T-helper 22 cell (primary cell): ENCODE results near the gene P4HA1.
"Not testable (repeated sequence)": the region's sequence is repeated elsewhere in the genome, so short reads cannot be mapped to it uniquely, and the experiment has no call there.

ENCODE experiments used
- DNase-seq: peaks from one replicate; pipeline ENCODE4 v3.0.0-alpha.2; 2020; ENCODE audit warnings: low read depth

Gene P4HA1

DNA sequence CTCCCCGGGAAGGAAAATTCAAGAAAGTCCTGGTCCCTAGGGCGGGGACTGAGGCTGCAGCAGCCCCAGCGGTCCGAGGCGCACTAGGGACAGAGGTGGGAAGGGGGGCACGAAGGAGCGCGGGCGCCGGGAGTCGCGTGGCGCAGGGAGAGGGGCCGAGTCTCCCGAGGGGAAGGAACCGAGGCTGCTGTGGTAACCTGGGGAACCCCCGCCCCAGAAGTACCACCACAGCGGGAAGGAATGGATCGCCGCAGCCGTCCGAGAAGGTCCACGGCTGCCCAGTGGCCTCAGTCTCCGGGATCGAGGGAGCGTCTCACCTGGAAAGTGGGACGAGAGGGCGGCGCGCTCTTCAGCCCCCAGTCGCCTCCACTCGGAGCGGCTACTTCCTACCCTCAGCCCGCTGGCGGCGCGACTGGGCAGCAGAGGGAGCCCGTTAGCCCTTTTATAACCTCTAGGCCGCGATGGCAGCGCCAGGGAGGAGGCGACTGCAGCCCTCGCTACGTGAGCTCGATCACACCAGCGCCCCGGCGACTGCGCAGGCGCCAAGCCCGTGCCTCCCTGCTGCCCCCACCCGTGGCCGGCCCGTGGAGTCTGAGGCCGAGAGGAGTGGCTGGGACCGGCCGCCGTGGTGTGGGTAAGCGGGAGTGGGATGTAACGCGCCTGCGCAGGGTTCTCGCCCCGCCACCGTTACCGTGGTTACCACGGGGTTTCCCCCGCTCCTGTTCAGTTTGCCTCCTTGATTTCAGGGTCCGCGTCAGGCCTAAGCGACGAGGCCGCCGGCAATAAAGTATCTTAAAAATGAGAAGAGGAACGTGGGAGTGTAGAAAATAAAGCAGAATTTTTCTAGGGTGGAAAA, at the start of gene P4HA1:
Gene P4HA1, minus strand, starts transcription at position 418 of the 856 bp plus-strand sequence. CDS start 21,983 bp downstream, outside the sequence.
- DNase-seq, result peak; percentile 98

GRCh38 chr10:73141603-73142002, 44.9 kb upstream of the P4HA1 start:
- DNase-seq, result no peak

DNA sequence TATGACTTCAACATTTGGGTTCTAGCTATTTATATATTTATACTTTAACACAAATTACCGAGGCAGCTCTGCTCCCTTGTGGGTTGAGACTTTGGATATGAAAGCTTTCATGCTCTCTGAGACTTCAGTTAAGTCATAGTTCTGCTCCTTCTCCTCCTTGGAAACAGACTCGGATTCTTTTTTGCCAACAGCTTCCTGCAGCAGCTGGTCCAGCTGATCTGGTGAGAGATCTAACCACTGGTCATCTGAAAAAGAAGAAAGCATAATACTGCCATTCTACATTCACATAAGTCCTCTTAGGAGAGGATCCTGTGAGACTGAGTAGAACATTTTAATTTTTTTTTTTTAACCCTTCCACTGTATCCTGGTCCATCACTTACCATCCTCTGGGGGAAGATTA, 42.6 kb upstream of the P4HA1 start:
- no peak for DNase-seq

DNA sequence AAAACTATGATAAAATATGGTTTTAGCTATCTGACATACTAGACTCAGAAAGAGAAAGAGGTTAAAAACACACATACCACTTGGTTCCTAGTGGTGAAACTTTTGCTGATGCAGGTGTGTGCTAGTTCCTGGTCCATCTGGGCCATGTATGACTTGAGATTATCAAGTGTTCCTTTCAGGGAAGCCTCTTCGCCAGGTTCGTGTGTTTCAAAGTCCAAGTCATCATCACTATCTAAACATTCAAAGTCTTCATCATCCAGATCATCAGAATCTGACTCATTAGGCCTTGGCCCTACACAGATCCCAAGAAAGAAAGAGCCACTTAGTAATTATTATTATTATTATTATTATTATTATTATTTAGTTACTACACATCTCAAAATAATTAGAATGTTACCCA, 40.0 kb upstream of the P4HA1 start:
- DNase-seq, result no peak

DNA sequence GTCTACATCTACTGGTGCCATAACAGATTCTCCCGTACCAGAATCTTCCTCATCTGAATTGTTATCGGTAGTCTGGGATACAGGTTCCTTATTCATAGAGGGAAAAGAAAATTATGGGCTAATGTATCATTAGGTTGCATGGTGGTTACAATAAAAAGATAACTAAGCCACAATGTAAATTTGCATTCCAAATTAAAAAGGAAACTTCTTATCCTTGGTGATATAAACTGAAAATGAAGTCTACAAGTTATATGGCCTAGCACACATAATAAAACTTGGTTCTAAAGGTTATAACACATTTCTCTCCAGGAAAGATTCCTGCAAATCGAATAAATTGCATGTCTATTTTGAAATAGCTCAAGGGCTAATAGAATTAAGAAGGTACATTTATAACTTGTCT, 38.1 kb upstream of the P4HA1 start:
- DNase-seq, result no peak

- DNase-seq, result no peak
These were observed 35.4 kb upstream of the P4HA1 start for GRCh38 chr10:73131913-73132686.

DNA sequence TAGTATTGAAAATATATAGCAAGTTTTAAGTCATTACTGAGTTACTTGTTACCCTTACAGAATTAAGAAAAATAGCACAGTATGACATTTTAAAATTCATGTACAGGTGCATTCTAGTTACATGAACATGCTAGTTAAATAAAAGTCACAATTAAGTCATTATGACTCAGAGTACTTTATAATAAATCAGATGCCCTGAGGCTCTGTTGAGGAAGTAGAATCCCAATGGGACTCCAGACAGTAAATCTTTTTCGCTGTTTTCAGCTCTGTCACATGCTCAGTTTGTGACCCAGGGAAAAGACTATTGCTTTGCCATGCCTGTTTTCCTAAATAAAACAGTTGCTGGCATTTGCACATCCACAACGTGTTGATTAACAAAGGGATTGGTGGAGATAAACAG, 34.6 kb upstream of the P4HA1 start:
- no peak for DNase-seq

GRCh38 chr10:73126343-73126742, 29.7 kb upstream of the P4HA1 start:
- DNase-seq, result no peak

- no peak for DNase-seq
These were observed 23.3 kb upstream of the P4HA1 start for GRCh38 chr10:73119952-73120351.

DNA sequence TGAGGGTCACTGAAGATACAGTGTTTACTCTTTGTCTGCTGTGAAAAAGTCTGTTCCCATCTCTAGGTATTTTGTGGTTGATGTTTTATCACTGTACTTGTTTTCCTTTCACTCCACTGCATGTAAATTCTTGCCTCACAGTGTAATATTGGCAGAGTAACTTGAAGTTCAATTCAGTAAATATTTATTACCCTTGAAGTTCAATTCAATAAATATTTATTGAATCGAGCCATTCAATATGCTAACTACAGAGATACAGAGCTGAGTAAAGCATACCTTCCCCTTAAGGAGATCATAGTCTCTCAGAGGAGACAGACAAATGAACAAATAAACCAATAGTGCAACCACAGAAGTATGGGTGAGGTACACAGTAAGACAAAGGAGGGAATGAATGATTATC, 22.8 kb upstream of the P4HA1 start:
- no peak for DNase-seq

DNA sequence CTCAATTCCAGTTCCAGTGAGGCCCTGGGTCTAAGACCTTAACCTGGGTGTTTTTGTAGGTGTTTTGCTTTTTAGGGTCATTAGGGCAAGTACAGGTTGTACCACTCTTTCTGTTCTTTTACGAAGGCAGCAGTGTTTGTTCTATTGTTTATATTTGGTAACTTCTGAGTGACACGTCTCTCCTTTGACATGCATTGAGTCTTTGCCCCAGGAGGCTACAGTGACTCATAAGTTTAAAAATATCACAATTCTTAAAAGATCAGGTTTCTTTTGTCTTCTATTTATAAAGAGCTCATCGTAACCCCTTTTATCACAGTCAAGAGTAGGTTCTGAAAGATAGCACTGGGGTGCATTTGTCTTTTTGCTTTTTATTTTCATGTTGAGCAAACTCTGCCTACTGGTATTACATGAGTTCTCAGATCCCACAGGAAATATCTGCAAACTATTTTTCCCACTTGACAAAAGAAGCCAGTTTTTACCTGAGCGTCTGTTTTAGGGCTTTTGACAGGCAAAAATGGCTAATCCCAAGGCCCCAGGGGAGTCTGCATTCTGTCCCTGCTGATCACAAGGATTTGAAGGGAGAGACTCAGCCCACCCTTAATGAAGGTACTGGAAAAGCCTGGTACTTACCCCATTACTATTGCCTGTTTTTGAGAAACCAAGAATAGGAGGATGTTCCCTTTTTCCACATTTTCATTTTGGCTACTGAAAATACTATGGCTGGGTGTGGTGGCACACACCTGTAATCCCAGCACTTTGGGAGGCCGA, 21.5 kb upstream of the P4HA1 start:
- no peak for DNase-seq

- no peak for DNase-seq
These were observed 19.4 kb upstream of the P4HA1 start for GRCh38 chr10:73116017-73116416.

DNA sequence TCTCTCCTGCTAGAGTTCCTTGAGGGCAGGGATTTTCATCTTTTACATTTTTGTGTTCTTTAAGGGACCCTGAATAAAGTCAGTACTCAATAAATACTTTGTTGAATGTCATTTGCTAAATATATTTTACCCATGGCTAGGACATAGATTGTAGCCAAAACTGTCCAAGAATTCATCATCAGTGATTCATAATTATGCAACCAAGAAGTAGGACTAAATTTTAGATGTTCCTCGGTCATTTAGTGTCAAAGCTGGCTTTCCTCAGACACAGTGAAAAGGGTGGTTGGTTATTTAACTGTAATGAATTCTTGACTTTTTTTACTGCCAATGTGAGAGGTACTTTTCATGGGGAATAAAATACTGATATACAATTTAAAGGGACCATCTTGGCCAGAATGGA, 16.9 kb upstream of the P4HA1 start:
- no peak for DNase-seq

DNA sequence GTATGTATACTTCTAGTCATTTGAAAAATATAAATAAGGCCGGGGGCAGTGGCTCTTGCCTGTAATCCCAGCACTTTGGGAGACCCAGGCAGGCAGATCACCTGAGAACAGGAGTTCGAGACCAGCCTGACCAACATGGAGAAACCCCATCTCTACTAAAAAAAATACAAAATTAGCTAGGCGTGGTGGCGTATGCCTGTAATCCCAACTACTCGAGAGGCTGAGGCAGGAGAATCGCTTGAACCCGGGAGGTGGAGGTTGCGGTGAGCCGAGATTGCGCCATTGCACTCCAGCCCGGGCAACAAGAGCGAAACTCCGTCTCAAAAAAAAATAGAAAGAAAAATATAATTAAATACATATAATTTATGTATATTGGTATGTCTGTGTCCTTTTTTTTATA, 15.4 kb upstream of the P4HA1 start:
- not testable (repeated sequence) for DNase-seq

- DNase-seq, result peak; percentile 22
These were observed 13.7 kb upstream of the P4HA1 start, which contains the start of gene NUDT13 for GRCh38 chr10:73110345-73110849. Gene NUDT13, plus strand, starts transcription at chr10:73110455. Its CDS starts 3,911 bp downstream, at chr10:73114366.

GRCh38 chr10:73109248-73109652, 12.6 kb upstream of the P4HA1 start:
- DNase-seq, result not testable (repeated sequence)

DNA sequence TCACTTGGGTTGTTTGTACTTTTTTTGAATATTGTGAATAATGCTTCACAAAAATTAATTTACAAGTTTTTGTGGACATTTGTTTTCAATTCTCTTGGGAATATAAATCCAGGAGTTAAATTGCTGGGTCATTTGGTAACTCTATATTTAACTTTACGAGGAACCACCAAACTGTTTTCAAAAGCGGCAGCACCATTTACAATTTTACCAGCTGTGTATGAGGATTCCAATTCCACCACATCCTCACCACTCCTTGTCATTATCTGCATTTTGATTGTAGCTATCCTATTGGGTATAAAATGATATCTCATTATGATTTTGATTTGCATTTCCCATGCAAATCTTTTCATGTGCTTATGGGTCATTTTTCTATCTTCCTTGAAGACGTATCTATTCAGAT, 9.6 kb upstream of the P4HA1 start:
- DNase-seq, result no peak

- no peak for DNase-seq
These were observed 2.5 kb upstream of the P4HA1 start for GRCh38 chr10:73099141-73099540.

DNA sequence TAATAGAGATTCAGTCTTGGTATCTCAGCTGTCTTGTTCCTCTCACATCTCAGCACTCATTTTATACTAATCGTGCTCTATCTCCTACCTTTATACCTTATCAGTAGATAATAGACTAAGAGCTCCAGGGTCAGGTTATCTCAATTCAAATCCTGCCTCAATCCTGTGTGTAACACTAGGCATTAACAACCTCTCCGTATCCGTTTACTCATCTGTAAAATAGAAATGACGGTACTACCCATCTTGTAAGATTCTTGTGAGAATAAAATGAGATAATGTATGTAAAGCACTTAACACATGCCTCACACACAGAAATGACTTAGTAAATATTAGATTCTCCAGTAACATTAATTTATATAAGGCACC, 622 bp upstream of the P4HA1 start:
- DNase-seq, result no peak

DNA sequence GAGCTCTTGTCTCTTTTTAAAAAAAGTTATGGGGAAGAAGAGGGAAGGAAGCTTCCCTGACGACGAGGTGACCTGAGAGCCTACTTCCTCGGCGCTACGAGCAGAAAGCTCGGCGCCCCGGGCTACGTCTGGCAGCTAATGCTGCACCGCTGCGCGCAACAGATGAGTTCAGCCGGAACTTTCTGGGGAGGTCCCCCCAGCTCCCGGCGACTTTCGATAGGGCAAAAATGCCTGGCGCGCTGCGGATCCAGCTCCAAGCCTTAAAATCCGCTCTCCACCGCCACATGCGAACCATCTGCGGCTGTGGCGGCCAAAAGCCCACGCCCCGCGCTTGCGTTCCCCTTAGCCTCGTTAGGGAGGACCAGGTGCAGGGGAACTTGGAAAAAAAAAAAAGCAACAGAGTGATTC, 621 bp downstream of the P4HA1 start:
- DNase-seq, result peak; percentile 51

DNA sequence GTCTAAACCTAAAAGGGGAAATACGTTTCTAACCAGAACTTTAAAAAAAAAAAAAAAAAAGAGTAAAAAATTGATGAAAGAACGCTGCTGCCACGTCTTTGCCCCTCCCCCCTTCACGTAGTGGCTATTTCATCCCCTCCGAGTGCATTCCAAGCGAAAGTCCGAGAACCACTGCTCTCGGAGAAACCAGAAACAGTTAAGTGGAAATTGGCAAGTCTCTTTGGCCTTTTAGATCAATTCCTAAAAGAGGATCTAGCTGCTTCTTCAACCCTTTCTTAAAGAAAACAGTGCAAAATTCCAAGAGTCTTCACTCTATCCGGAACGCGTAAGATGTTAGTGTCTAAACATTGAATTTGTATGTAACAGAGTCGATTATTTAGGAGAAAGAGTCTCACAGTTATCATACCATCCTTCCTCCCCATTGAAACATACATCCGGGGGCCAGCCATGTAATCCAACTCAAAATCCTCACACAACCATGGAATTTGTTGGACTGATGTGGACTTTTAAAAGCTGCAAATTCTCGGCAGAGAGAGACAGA, 1.1 kb downstream of the P4HA1 start:
- DNase-seq, result peak; percentile 25

GRCh38 chr10:73094986-73095480, 1.6 kb downstream of the P4HA1 start:
- no peak for DNase-seq
